T-helper 22 cell (primary cell): ENCODE results near the gene BORCS8.

ENCODE experiments used
- DNase-seq: peaks from one replicate; pipeline ENCODE4 v3.0.0-alpha.2; 2020; ENCODE audit warnings: low read depth

BORCS8 gene

DNA sequence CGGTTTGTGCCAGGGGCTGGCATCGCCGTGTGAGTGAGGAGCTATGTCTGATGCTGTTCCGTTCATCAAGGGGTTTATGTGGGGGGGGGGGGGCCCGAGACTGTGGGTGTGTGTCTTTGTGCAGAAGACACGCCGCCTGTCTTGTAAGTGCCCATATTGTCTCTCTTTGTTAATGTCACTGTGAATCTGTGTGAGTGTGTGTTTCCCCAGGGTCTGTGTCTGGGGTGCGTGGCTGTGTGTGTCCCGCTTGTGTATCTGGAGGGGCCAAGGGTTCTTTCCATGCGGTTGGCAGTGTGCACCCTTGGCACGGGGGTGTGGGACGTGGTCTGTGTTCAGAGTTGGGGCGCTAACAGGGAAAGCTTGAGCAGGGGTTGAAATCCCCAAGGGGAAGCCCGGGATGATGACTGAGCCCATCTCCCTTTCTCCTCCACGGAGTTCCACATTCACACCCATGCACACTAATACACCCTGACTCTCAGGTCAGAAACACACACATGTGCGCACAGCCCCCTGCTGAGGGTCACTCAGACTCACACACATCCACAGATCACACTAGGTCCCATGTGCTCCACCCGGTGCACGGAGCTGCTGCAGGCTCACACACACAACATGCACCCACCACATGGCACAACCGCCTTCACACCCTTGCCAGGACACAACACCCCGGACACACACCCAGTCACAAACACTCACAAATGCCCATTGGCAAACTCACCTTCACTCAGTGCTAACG is 21.6 kb upstream of the BORCS8 start:
- no peak for DNase-seq

- no peak for DNase-seq
Measured at GRCh38 chr19:19212916-19213315, 21.0 kb upstream of the BORCS8 start.

GRCh38 chr19:19211499-19212420 is 19.8 kb upstream of the BORCS8 start, which contains the start of gene NCAN:
NCAN (plus strand) TSS chr19:19211958; CDS start chr19:19216954, 4,996 bp downstream.
- no peak for DNase-seq

DNA sequence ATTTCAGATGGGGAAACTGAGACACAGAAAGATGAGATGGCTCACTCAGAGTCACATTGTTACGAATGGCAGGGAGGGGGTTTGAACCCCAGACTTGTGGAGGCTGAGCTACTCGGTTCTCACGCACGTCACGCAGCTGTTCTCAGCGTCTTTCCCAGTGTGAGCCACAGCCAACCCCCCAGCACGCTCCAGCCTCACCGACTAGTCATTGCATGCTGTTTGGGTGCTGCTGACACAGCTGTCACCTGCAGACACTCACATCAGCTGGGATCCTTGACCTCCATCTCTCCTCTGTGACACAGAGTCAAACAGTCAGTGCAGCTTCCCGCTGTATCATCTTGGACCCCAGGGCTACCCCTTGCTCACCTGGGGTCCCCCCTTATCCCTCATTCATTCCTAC is 17.4 kb upstream of the BORCS8 start:
- DNase-seq, result no peak

DNA sequence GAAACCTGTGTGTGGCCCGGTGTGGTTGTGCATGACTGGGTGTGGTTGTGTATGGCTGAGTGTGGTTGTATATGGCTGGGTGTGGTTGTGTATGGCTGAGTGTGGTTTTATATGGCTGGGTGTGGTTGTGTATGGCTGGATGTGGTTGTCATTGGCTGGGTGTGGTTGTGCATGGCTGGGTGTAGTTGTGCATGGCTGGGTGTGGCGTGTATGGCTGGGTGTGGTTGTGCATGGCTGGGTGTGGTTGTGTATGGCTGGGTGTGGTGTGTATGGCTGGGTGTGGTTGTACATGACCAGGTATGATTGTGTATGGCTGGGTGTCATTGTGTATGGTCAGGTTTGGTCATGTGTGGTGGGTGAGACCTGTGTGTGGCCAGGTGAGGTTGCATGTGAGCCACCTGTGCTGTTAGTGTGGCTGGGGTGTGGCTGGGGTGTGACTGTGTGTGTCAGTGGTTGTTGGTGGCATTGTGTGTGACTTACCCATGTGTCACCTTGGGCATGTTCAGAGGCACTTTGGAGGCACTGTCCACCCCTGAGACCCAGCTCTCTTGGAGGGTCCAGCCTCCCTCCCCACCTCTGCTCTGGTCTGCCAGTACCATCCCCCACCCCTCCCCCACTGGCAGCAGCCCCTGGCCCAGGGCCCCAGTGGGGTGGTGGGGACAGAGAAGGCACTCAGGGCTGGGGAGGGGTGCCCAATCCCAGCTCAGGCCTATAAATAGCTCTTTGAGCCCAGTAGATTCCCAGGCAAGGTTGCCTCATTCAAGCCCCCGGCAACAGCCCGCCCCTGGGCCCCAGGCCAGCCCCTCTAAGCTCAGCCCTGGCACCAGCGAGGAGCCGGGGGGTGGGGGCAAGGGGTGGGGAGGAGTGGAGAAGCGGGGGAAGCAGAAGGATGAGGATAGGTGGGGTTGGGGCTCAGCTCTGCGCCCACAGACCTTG is 16.0 kb upstream of the BORCS8 start:
- no peak for DNase-seq

DNA sequence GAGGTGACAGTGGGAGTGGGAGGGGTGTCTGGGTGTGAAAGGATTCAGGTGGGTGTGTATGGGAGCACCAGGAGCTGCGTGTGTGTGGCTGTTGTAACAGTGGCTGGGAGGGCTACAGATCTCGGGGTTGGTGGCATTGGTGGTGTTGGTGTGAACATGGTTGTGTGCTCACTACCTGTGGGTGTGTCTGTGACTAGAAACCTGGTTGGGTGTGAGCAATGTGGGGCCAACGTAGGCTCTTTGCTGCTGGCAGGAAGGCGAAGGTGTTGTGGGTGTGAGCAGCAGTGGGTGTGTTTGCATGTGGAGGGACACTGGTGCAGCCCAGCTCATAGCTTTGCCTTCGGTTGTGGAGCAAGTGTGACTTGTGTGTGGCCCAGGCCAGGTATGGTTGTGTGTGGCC is 15.0 kb upstream of the BORCS8 start:
- no peak for DNase-seq

GRCh38 chr19:19205416-19206410 is 13.8 kb upstream of the BORCS8 start:
- DNase-seq, result no peak

DNA sequence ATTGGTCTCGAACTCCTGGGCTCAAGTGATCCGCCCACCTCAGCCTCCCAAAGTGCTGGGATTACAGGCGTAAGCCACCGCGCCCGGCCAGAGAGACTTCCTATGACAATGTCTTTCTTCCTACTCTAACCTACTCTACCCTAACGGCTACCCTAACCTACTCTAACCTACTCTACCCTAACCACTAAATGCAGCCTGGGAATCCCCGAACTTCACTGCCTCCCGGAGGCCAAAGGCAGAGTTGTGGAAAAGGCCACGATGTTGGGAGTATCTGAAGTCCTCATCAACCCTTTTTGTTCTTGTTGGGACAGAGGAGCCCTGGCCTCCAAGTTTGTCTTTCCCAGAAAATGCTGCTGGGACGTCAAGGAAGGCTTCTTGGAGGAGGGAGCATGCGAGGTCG is 12.2 kb upstream of the BORCS8 start:
- no peak for DNase-seq

DNA sequence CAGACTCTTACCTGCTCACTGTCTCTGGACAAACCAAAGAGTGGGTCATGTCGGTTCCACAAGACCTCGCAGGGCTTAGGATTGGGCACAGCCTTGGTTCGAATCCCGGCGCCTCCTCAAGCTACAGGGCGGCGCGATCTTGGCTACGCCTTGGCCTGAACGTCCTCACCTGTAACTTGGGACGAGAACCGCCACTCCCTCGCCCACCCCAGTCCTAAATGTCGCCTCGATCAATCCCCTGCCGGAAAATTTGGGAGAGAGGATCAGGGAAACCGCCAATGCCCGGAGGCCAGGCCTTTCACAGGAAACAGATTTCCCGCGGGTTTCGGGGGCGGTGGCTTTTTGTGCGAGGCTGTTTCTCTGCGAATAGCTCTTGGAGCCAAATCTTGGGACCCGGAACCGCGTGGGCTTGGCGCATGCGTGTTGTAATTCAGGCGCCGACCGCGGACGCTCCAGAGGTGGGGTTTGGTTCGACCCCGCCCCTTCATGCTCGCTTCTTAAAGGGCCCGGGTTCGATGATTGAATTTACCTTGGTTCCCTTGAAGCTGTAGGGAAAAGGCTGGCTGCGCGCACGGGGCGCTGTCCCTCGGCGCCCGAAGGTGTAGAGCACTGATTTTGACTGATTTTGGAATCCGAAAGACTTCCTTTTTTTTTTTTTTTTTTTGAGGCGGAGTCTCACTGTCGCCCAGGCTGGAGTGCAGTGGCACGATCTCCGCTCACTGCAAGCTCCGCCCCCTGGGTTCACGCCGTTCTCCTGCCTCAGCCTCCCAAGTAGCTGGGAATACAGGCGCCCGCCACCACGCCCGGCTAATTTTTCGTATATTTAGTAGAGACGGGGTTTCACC is 11.3 kb upstream of the BORCS8 start, which contains the start of gene NR2C2AP:
TSS of gene NR2C2AP (minus strand) at position 403 of the 845 bp plus-strand sequence. CDS start at position 49, 354 bp downstream.
- peak; percentile 83 for DNase-seq

GRCh38 chr19:19202707-19203011 is 10.7 kb upstream of the BORCS8 start:
- DNase-seq, result no peak

DNA sequence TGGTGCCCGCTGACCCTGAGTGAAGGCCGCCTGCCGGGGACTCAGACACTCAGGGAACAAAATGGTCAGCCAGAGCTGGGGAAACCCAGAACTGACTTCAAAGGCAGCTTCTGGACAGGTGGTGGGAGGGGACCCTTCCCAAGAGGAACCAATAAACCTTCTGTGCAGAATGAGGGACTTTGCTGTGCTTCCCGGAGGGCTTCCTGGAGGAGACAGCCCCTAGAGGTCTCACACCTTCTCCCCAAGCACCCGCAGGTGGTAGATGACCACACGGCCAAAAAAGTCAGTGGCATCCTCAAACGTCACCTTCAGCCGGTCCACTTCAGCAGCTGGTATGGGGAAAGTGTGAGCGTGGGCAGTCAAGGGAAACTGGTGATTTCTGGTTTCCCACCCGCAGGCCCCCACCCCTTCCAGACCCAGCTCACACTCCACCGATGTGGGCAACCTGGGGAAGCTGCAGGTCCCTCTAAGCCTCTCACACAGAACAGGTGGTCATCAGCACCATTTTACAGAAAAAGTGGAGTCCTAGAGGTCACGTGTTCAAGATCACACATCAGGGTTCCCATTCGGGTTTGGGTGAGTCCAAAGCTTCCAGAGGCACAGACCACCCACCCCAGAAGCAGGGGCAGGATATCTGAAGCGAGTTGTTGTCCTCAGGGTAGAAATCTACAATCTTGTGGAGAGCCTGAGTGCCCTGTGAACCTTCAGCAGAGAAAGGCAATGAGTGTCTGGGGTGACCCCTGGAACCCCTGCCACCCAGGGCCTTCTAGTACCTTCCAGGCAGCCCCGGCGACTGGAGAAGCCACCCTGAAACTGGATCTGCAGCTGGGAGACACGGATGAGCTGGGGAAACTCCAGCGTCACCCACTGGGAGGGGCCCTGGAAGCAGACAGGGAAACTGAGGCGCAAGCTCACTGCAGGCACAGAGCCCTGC is 10.0 kb upstream of the BORCS8 start:
- DNase-seq, result no peak

- no peak for DNase-seq
Measured at GRCh38 chr19:19193926-19194325, 2.0 kb upstream of the BORCS8 start.

DNA sequence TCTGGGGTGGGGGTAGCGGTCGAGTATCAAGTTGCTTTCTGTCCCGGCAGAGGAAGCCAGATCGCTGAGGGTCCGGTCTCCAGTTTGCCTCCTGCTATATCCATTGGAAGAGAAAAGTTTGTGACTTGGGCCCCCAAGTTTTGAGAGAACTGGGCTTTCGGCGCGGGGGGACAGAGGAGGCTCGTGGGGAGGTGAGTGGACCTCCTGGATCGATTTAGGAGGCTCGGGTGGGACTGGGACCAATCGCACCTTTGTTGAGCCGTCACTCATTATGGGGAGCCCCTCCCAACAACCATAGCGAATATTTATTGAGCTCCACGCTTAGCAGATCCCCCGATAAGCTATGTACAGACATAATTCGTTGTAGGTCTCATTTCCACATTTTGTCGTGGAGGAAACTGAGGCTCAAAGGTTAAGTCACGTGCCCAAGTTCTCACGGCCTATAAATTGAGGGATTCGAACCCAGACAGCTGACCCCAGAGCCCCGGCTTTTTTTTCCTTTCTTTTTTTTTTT is 1.0 kb upstream of the BORCS8 start:
- DNase-seq, result no peak

DNA sequence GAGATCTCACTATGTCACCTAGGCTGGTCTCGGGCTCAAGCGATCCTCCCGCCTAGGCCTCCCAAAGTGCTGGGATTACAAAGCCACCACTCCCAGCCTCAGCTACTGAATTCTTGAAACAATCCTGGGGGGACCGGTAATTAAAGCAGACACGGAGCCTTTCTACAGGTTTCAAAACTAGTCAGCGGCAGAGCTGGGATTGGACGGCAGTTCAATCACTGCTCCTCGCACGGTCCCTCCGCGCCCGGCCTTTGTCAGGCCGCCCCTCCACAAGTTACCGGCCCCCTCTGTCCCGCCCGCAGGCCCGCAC is 229 bp downstream of the BORCS8 start:
- DNase-seq, result no peak

DNA sequence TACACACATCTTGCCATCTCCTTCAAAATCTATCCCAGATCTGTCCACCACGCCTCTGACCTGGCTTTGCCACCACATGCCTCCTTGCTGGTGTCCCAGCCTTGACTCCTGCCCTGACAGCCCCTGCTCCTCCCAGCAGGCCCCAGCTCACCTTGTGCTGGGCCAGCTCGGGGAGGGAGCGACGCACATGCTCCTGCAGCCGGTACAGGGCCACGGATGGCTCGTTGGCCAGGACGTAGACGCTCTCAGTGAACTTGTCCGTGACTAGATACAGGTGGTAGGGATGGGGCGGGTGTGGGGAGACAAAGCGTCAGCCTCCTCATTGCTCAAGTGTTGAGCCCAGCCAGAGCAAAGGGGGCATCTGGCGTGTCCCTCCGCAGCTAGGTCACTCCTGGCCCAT is 5.2 kb downstream of the BORCS8 start:
- DNase-seq, result no peak

DNA sequence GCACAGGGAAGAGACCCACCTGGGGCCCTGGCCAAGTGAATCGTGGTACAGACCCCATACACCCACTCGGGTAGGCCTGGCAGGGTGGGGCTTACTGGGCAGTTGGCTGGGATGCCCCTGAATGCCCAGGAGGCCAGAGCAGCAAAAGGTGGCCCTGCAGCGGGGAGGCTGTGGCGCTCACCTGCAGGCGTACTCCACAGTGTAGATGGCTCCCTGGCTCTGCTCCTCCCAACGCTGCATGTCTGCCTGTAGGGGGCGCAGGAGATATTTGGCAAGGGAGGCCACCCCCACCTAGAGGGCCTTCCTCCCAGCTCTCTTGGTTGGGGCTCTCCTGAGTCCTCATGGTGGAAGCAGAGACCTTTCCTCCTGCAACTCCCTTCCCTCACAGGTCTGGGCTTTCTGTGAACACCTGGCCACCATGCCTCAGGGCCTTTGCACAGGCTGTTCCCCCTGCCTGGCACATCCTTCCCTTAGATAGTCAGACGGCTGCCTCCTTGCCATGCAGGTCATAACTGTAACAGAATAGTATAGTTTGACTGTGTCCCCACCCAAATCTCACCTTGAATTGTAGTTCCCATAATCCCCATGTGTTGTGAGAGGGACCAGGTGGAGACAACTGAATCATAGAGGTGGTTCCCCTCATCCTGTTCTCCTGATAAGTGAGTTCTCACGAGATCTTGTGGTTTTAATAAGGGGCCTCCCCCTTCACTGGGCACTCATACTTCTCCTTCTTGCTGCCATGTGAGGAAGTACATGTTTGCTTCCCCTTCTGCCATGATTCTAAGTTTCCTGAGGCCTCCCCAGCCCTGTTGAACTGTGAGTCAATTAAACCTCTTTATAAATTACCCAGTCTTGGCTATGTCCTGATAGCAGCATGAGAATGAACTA is 5.9 kb downstream of the BORCS8 start:
- DNase-seq, result peak; percentile 32

DNA sequence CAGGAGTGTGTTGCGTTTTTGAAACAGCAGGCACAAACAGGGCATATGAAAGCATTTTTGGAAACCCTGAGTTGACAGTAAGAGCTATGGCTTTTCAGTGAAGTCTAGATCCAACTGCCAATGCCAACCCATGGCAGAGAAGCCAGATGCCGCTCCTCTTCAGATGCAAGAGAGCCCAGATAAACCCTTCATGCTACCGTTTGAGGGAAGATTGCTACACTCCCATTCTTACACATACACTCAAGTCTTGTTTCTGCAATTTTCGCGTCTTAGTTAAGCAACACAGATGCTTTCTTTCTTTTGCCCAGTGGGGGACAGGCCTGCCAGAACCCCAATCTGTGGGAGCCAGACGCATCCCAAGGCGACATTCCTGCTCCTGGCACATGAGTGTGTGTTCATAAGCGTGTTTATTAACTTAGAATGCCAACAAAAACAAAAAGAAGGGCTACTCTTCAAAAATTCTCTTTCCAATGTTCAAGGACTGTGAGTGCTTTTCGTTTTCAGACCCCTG is 10.4 kb downstream of the BORCS8 start:
- DNase-seq, result no peak
